ENCODE measurements around the gene SSBP3.

- TF ChIP-seq ZNF576 (CRISPR knock-in tag; IDR thresholded peaks at IDR 0.05) (no peak), CEBPB (IDR thresholded peaks at IDR 0.05; ENCODE audit: borderline replicate concordance, low read depth, low read length) (no peak), ARHGAP35 (CRISPR knock-in tag; IDR thresholded peaks at IDR 0.05; ENCODE audit: borderline replicate concordance) (no peak), GTF2F1 (IDR thresholded peaks at IDR 0.05; ENCODE audit: low read length) (no peak), CTCF (CRISPR knock-in tag; IDR thresholded peaks at IDR 0.05) (no peak), ELK4 (CRISPR knock-in tag; IDR thresholded peaks at IDR 0.05; ENCODE audit: borderline replicate concordance) (no peak), TFE3 (CRISPR knock-in tag; IDR thresholded peaks at IDR 0.05) (no peak), PTBP1 (IDR thresholded peaks at IDR 0.05; ENCODE audit: low read depth, low read length, poor library complexity, severe bottlenecking) (no peak), ZNF652 (CRISPR knock-in tag; IDR thresholded peaks at IDR 0.05; ENCODE audit: borderline replicate concordance, low read depth) (no peak), MATR3 (CRISPR knock-in tag; IDR thresholded peaks at IDR 0.05) (no peak), RBFOX2 (IDR thresholded peaks at IDR 0.05; ENCODE audit: low read depth, low read length) (no peak), RAD21 (CRISPR knock-in tag; IDR thresholded peaks at IDR 0.05) (no peak), EHMT2 (IDR thresholded peaks at IDR 0.05; ENCODE audit: borderline replicate concordance, low read depth, low read length) (no peak)
These were observed 63.2 kb downstream of the SSBP3 start for GRCh38 chr1:54342742-54343687.
